A172 (cell line): ENCODE measurements around the gene CHST5. TPM values are rescaled to one million over a fixed set of nuclear protein-coding genes. Genes with fewer than 3 reads are reported as not detected.
"Not testable (repeated sequence)": the region's sequence is repeated elsewhere in the genome, so short reads cannot be mapped to it uniquely, and the experiment has no call there.

Experiments used
- DNase-seq: peaks from one replicate; pipeline ENCODE4 v3.0.0-alpha.2; 2015; ENCODE audit warnings: low spot score
- total RNA-seq: library from RNA; depleted of rRNA; stranded (reverse); fragments of >200 nt; shearing (Covaris generic); gene quantifications from 2 replicates; pipeline ENCODE4 v1.2.3, GENCODE V29; 2014

CHST5 gene
- total RNA-seq, 1 experiment from 2014 or later, result not detected

DNA sequence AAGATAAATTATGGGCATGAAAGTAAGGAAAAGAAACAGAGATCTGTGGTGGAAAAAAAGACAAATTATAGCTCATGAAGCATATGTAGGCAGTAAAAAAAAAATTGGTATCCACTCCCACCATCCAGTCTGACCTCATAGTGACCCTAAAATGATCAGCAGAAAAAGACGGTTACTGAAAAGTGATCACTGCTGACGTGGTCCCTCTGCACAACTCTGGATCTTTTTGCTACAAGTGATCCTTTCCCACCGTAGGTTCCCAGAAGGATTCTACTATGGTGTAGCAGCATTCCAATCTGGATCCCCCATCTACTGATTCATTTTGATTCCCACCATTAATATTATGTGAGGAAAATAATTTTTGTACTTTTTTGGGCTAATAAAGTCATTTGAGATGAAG, 29.8 kb downstream of the CHST5 start:
- no peak for DNase-seq

DNA sequence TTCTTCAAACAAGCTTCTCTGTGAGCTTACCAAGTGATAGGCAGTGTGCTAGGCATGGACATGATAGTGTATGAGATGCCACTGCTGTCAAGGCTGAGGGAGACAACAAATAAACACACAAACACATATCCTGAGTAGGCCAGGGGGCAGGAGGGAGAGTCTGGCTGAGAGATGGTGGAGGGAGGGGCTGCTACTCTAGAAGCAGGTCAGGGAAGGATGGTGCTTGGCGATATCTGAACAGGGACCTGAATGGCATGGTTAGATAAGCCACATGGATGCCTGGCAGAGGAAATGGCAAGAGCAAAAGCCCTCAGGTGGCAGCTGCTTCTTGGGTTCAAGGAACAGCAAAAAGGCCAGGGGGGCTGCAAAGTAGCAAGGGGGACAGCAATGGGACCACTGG, 32.1 kb downstream of the CHST5 start:
- DNase-seq, result no peak

DNA sequence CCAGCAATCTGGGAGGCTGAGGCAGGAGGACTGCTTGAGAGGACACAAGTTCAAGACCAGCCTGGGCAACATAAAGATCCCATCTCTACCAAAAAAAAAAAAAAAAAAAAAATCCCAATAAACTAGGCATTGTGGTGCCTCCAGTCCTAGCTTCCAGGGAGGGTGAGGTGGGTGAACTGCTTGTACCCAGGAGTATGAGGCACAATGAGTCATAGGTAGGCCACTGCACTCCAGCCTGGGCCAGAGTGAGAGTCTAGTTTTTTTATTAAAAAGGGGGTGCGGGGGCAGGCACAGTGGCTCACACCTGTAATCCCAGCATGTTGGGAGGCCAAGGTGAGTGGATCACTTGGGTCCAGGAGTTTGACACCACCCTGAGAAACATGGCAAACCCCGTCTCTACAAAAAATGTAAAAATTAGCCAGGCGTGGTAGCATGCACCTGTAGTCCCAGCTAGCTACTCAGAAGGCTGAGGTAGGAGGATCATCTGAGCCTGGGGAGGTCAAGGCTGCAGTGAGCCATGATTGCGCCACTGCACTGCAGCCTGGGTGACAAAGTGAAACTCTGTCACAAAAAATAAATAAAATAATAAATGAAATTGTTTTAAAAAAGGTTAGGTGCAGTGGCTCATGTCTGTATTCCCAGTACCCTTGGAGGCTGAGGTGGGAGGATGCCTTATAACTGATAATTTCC, 32.8 kb downstream of the CHST5 start:
- DNase-seq, result no peak

DNA sequence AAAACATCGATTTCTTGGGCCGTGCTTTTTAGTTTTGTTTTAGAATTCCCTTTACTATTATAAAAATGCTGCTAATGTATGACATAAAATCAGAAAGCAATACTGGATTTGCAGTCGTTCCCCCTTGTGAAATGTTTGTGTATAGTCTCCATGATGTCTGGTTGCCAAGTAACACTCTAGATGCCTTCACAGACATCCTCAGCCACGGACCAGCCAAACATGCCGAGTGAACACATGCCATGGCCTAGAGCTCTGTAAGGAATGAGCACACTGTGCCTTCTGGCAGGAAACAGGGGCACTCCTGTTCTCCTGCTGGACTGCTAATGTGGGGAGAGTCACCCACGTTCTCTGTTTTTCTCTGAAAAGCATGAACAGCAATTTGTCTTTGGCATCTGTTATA, 34.1 kb downstream of the CHST5 start:
- DNase-seq, result not testable (repeated sequence)

DNA sequence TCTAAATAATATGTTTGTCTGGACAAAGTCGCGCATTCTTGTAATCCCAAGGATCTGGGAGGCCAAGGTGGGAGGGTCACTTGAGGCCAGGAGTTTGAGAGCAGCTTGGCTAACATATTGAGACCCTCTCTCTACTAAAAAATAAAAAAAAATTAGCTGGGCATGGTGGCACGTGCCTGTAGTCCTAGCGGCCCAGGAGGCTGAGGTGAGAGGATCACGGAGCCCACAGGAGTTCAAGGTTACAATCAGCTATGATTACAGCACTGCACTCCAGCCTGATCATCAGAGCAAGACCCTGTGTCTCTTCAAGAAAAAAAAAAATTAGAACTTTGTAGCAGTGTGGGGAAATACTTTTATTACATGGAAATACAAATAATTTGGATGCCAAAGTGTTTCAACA, 34.5 kb downstream of the CHST5 start:
- DNase-seq, result no peak

DNA sequence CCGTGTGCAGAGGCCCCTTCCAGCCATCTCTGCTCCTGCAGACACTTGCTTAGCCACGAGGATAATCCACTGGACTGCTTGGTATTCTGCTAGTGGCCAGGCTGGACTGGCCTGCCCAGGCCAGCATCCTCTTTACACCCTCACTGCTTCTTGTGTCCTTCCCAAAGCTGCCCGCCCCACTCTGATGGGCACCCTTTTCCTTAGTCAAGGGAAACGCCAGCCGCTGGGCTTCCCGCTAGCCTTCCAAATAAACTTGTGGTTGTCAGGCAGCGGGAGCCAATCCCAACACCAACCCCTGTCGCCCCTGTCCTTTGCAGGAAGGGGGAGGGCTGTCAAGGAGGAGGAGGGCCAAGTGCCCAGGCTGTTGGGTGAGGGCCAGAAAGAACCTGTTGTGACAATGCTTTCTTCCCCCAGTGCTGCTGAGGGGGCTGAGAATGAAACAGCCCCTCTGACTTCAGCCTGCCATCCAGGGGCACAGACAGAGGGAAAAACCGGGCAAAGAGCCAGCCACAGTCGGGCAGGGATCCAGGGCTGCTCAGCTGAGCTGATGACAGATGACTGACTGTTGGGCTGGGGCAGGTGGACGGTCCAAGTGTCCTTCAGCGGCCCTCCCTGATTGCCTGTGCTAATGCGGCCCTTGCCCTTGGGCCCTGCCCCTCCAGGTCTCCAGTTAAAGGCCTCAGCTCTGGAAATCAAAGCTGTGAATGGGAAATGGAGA, 37.1 kb downstream of the CHST5 start:
- peak; percentile 44 for DNase-seq

DNA sequence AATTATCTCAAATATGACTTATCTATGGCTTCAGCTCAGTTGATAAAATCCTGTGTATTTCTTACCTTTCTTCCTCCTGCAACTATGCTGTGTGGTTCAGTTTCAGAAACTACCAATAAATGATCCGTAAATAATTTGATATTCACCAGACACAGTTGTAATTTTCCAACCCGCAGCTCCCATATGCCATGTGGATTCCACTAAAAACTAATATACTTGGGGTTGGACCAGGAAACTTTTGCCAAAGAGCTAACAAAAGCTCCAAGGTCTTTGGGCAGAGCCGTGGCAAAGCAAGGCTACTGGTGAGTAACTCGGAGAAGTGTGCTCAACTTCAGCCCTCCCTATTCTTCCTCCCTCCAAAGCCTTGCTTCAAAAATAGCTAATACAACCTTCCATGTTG, 38.4 kb downstream of the CHST5 start:
- no peak for DNase-seq

DNA sequence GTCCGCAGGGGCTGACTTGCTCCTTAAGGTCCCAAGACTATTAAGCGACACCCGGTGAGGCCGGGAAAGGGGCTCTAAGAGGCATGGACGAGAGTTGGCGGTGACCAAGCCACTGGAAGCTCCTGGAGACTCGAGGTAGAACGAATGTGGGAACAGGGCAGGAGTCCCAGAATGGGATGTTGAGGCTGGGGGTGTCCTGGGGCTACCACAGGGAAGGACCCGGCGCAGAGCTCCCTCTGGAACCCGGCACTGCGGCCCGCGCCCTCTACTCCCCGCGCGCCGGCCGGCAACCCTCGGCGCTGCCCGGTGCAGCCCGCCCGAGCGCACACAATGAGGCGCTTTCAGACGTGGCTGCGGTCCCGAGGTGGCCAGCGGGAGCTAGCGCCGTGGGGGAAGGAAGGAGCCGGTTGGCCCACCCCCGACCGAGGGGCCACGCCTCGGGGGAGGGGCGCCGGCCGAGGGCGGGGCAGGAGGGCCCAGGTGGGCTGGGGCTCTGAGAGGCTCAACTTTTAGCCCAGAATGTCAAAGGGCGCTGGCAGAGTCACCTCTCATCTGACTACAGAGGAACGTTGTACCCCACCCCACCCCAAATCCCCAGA, 40.7 kb downstream of the CHST5 start, which contains the start of gene CHST6:
TSS of gene CHST6 (minus strand) at position 366 of the 599 bp plus-strand sequence. CDS start 15,613 bp downstream, outside the sequence.
- no peak for DNase-seq

DNA sequence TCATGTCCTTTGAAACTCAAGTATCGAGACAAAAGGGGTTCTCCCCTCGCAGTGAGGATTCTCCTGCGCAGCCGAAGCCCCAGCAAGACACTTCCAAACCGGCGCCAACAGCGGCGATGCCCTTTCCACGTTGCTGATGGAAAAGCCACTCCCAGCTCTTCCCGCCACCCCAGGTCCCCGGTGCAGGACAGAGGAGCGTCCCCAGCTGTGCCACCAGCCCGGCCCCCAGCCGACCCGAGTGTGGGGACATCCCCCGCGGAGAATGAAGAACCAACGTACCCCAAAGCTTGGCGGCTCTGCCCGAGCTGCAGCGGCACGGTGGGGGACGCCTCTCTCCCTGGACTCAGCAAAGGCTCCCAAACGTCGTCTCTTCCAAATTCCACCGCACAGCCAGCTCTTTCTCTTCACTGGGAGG, 41.2 kb downstream of the CHST5 start:
- no peak for DNase-seq

DNA sequence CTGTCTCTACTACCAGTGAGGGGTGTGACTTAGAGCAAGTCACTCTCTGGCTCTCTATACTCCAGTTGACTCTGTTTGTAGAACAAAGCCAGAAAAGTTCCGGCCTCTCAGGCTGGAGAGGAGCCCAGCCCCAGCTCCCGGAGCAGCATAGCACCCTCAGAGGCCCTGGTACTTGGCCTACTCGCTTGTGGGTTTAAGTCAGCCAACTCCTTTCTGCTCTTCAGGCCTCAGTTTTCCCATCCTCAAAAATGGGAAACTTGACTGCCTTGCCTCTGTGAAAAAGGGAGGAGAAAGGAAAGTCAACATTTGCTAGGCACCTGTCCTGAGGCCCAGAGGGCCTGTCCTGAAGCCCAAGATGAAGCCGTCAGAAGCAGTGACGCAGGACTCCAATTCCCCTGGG, 41.7 kb downstream of the CHST5 start:
- no peak for DNase-seq

DNA sequence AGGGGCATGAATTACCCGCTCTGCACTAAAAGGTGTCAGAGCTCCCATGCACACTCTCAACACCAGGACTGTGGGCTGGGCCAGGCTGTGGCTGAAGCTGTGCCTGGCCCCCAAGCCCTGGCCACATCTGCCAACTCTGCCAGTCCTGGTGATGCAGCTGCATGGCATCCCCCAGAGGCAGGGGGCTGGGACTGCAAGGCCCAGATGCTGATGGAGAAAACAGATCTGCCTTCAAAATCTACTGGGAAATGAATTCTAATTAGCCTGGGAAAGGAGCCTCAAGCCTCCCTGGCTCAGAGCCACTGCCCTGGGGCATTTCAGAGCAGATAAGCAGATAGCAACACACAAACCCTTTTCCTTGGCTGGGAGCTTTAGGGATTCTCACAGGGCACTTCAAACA, 44.0 kb downstream of the CHST5 start:
- peak; percentile 79 for DNase-seq

DNA sequence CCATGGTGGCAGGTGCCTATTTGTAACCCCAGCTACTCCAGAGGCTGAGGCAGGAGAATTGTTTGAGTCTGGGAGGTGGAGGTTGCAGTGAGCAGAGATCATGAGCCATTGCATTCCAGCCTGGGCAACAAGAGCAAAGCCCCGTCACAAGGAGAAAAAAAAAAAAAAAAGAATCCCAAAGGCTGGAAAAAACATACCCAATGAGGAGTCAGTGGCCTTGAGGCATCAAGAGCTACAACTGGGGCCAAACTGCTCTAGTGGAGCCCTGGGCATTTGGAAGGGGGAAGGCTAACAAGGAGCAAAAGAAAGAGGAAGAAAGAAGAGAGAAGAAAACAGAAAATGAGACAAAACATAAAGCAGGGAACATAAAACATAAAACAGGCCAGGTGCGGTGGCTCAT, 47.6 kb downstream of the CHST5 start:
- DNase-seq, result no peak

DNA sequence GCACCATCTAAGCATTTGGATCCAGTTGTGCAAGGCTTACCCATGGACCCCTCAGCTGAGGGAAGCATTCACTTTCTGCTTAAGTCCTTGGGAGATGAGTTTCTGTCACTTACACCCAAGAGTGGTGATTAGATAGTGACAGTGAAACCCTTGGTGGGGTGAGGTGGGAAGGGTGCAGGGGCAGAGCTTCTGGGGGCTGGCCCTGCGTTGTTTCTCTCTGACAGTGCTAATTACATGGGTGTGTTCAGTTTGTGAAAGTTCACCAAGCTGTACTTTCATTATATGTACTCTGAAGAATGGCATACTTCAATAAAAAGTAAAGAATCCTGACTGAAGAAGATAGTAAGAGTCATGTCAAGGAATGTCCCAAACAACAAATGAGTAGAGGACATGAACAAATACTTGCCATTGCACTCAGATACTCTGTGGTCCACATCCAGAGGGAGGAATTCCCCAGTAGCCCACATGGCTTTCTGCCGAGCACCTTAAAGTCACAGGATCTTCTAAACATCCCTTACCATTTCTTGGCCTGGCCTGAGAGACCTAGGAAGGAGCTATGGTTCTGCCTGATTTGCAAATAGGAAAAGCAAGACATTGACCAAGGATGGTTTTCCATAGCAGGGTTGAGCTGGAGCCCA, 49.1 kb downstream of the CHST5 start:
- no peak for DNase-seq

DNA sequence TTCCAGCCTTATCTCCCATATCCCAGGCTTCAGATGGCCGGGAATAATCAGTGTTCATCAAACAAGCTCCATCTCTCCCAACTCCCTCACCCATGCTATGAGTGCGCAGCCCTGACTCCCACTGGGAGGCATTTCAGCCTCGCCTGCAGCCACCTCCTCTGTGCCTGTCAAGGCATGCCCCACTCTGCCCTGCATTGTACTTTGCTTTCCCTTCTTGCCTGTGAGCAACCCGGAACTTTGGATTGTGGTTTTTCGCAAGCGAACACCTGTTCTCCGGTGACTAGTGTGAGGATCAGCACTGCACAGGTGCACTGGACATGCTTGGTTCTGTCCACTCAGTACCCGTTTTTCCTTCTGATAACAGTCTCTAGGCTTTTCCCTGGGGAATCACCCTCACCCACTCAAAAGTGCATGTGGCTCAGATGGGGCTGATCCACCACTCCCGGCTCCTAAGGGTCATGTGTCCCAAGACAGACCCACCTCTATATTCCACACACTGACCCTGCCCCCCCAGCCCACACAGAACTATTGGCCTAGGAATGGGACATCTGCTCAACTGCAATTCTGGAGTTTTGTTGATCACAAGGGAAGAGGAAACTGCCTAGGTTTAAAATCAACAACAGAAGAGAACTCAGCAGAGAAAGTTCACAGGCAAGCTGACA, 49.8 kb downstream of the CHST5 start:
- no peak for DNase-seq

DNA sequence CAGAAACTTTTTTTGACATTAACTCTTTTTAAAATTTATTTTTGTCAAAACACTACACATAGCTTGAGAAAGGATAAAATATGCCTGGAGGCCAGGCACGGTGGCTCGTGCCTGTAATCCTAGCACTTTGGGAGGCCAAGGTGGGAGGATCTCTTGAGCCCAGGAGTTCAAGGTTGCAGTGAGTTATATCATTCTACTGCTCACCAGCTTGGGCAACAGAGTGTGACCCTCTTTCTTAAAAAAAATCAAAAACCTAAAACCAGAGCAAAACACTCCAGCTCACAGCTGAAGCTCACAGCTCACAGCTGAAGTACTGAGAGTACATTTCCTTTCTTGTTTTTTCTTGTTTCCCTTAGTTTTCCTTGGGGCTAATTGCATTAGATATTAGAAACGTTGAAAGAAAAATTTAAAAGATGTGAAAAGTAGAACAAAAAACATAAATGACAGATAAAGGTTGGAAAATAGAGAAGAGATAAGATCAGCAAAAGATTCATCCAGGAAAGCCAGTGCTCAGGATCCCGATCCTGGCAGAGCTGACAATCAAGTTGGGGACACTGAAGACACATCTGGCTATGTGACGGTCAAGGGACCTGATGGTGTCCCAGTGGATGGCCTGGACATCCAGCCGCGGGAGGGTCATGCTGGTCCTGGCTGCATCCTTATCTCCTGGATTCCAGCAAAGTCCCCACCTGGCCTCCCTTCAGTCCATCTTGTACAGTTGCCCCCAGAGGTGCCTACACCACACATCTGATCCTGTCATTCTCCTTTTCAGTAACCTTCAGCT, 50.5 kb downstream of the CHST5 start:
- DNase-seq, result no peak

DNA sequence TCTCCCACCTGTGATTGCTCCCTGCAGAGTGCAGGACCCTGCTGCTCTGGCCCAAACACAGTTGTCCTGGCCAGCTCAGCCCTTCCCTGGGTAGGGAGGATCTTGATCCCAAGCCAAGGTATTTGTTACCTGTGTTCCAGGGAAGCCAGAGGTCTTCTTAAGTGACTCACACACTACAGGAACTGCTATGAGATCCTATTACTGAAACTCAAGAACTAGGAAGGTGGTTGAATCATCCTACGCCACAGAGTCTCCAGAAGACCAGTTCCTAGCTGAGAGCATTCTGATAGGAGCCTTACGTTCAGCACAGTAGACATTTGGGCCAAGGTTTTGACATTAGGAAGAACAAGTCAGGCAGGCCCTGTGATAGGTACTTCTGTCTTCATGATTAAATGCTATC, 52.7 kb downstream of the CHST5 start:
- DNase-seq, result no peak

DNA sequence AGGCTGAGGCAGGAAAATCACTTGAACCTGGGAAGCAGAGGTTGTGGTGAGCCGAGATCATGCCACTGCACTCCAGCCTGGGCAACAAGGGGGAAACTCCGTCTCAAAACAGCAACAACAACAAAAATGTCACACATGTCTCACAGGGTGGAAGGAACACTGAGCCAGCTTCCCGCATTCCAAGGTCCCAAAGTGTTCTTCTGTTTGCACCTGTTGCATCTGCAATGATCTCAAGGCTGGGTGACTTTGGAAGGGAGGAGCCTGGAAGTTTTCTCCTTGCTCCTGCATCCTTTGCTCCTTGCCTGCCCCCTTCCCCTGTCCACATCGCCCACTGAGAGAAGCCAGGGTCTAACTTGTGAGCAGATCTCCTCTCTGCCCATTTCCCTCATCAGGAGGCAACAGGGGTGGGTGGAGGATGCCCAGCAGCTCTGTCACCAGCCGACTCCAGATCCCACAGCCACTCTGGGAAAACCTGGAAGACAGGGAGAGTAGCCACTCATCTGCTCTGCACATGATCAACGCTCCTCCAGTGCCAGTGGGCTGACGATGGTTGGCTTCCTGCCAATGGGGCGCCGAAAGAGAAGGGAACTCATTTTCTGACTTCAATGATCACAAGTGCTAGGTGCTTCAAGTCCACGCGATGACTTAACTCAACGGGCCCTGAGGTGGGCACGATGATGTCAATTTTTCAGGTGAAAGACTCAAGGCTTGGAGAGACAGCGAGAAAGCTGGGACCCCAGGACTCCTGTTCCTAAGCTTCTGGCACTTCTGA, 53.3 kb downstream of the CHST5 start:
- no peak for DNase-seq

DNA sequence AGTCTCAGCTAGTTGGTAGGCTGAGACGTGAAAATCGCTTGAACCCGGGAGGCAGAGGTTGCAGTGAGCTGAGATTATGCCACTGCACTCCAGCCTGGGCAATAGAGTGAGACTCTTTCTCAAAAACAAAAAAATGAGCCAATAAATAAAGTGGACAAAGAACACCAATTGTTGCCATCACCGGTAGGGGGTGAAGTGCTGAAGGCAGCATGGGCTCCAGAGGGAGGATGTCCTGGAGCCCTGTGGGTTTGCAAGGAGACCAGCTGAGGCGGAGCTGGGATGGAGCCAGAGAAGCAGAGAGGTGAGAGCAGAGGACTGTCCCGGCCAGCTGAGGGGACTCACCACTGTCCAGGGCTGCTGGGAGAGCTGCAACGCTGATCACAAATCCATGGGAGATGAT, 54.4 kb downstream of the CHST5 start:
- no peak for DNase-seq

DNA sequence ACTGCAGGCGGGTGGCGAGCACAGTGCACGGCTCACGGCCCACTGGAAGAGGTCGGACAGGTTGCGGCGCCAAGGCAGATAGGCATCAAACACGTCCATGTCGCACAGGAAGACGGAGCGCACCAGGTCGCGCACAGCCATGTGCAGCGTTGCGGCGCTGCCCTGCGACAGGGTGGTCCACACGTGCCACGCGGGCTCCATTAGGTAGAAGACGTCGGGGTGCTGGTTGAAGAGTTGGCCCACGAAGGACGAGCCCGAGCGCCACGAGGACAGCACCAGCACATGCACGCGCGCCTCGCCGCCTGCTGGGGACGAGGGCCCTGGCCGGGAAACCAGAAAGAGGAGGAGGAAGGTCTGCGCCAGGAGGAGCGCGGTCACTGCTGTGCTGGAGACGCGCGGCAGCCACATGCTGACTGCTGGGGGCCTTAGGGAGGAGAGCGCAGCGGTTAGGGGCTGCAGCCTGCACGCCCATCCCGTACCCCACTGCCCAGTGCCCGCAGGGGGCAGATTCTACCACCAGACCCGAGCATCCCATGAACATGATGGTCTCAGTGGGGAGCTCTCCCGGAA, 56.4 kb downstream of the CHST5 start:
- no peak for DNase-seq
